Heart left ventricle (tissue), 16 donors: ENCODE measurements around the gene KCNJ5. TPM values are rescaled to one million over a fixed set of nuclear protein-coding genes. Genes with fewer than 3 reads are reported as not detected.

Experiments
- ATAC-seq, 4 donors: fragments of 200-7000 bp; cut with Tn5 transposase; one replicate each; pipeline ENCODE4 v1.9.1; 2020 to 2022; ENCODE audit warnings: moderate library complexity in 4 of 4, mild to moderate bottlenecking in 3 of 4, moderate number of reproducible peaks in 1 of 4
- DNase-seq, 5 donors: peaks; one replicate each; pipeline ENCODE4 v3.0.0-alpha.2; 2020
- H3K27ac ChIP-seq, 12 donors: fragments of 200-600 bp; sonication (generic) in 4 of 12; one replicate each; pipeline versions ENCODE4 v1.5.0 to v1.8.0; 2016 to 2022; ENCODE audit warnings: mild to moderate bottlenecking in 2 of 12
- H3K27me3 ChIP-seq, 9 donors: fragments of 200-600 bp; sonication (generic) in 2 of 9; one replicate each; pipeline versions ENCODE4 v1.5.1 to v1.8.0; 2016 to 2022; ENCODE audit warnings: mild to moderate bottlenecking in 3 of 9
- H3K36me3 ChIP-seq, 9 donors: fragments of 200-600 bp; sonication (generic) in 2 of 9; one replicate each; pipeline versions ENCODE4 v1.5.0 to v1.8.0; 2018 to 2022; ENCODE audit warnings: mild to moderate bottlenecking in 2 of 9
- H3K4me1 ChIP-seq, 12 donors: fragments of 200-600 bp; sonication (generic) in 4 of 12; one replicate each; pipeline versions ENCODE4 v1.5.0 to v1.8.0; 2016 to 2022; ENCODE audit warnings: mild to moderate bottlenecking in 3 of 12
- H3K4me3 ChIP-seq, 12 donors: fragments of 200-600 bp; sonication (generic) in 4 of 12; one replicate each; pipeline versions ENCODE4 v1.5.0 to v1.8.0; 2017 to 2022; ENCODE audit warnings: mild to moderate bottlenecking in 9 of 12, moderate library complexity in 4 of 12
- H3K9me3 ChIP-seq, 12 donors: fragments of 200-600 bp; sonication (generic) in 4 of 12; one replicate each; pipeline versions ENCODE4 v1.5.0 to v1.8.0; 2016 to 2022; ENCODE audit warnings: mild to moderate bottlenecking in 1 of 12
- POLR2A ChIP-seq, 2 donors: fragments of 450-650 bp; IDR thresholded peaks; one replicate each; pipeline ENCODE4 v1.6.1; 2017; ENCODE audit warnings: antibody characterized with exemption in 2 of 2, mild to moderate bottlenecking in 2 of 2, moderate library complexity in 2 of 2
- WGBS, 4 donors: extraction: QIAGEN DNeasy Blood & Tissue Kit in 2 of 4; methylation state at CpG; one replicate each; pipeline versions ENCODE4 v1.1.5 to v1.1.7; 2013 to 2018; 5-methylcytosine and 5-hydroxymethylcytosine counted together
- intact Hi-C, 10 donors: fragments of 100-400 bp; cut with DNase I; formaldehyde crosslinking; loops; one replicate each; pipeline versions ENCODE4 v1.11.1 to v1.14.2; 2022
- polyA plus RNA-seq, 2 donors: library from polyadenylated mRNA; stranded (reverse); fragments of 200-250 nt; gene quantifications; one replicate each; pipeline ENCODE4 v1.2.3, GENCODE V29; 2013
- total RNA-seq, 9 donors: library from RNA; depleted of rRNA in 2 of 9; stranded (reverse); fragments of >200 nt in 2 of 9; fragmentation: NEBNext Ultra II Directional in 3 of 9; extraction: Animal tissue kit (Norgen Biotek cat#: 25700) in 3 of 9; gene quantifications; one replicate each; pipeline versions ENCODE4 v1.1.0 to v1.2.4, GENCODE V29; 2016 to 2023
- TF ChIP-seq, protein P1 (sequence below), 12 donors: fragments of 200-600 bp; sonication (generic) in 4 of 12; IDR thresholded peaks; one replicate each; pipeline versions ENCODE4 v1.5.0 to v1.8.0; 2018 to 2022; ENCODE audit warnings: antibody characterized with exemption in 12 of 12, mild to moderate bottlenecking in 5 of 12
- donor health status: ischemic (EF 13 %, LVEDD 7.1; RV severe dilation, severe dysfunction).
- donor health status: healthy with polysubstance abuse.
- donor health status: DM: no; HTN: yes; CAD: no.
- donor health status: DM: no; HTN: no; CAD: no.
- donor health status: ischemic (EF 25% LVEDD 6.9; RV normal size, moderate dysfunction).
- donor health status: ischemic (EF 25% LVEDD 5.7; RV mildly dilated, moderate dysfunction).
- donor health status: healthy.
- donor health status: DM: yes; HTN: yes; CAD: no.
- donor health status: ischemic (EF 35%, LVEDD 5.7; RV mildly dilated, moderate dysfunction).
- donor health status: nonischemic (EF 11% LVEDD 7.7; RV severe dilation, severe dysfunction).
- donor health status: DM: yes; HTN: yes; CAD: no.
- donor health status: PGD.
- donor health status: ischemic (EF 29% LVEDD 5.4; RV normal size, mild dysfunction).
- donor health status: nonischemic (EF 23%, LVEDD 6.1; RV moderate dilation, normal function).

KCNJ5 gene
- total and polyA plus RNA-seq, 11 donors, result 1.4 to 29.4 (median 6.0) TPM

DNA sequence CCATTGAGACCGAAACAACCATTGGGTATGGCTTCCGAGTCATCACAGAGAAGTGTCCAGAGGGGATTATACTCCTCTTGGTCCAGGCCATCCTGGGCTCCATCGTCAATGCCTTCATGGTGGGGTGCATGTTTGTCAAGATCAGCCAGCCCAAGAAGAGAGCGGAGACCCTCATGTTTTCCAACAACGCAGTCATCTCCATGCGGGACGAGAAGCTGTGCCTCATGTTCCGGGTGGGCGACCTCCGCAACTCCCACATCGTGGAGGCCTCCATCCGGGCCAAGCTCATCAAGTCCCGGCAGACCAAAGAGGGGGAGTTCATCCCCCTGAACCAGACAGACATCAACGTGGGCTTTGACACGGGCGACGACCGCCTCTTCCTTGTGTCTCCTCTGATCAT is 20.5 kb downstream of the KCNJ5 start:
- 97 to 98% (median 97%) methylated on average over 17 to 18 of the region's 18 CpGs for WGBS, 4 donors
- TF ChIP-seq, protein P1, sequence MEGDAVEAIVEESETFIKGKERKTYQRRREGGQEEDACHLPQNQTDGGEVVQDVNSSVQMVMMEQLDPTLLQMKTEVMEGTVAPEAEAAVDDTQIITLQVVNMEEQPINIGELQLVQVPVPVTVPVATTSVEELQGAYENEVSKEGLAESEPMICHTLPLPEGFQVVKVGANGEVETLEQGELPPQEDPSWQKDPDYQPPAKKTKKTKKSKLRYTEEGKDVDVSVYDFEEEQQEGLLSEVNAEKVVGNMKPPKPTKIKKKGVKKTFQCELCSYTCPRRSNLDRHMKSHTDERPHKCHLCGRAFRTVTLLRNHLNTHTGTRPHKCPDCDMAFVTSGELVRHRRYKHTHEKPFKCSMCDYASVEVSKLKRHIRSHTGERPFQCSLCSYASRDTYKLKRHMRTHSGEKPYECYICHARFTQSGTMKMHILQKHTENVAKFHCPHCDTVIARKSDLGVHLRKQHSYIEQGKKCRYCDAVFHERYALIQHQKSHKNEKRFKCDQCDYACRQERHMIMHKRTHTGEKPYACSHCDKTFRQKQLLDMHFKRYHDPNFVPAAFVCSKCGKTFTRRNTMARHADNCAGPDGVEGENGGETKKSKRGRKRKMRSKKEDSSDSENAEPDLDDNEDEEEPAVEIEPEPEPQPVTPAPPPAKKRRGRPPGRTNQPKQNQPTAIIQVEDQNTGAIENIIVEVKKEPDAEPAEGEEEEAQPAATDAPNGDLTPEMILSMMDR (IDR thresholded peaks at IDR 0.05), result no peak
- TF ChIP-seq POLR2A (IDR thresholded peaks at IDR 0.05), result no peak
- Histone ChIP-seq H3K27ac (no peak overlapping the region), H3K27me3 (no peaks in the 10 kb centered on the region), H3K36me3 (no peaks in the 10 kb centered on the region), H3K9me3 (no peaks in the 10 kb centered on the region), H3K4me1 (peaks cover 0 to 29% (median 17%) of the 10 kb centered on the region in 12 donors), H3K4me3 (no peak overlapping the region)
- DNase-seq, result no peak
- ATAC-seq, result no peak
- intact Hi-C loops, result loop anchor here in 1 of 10 donors (2.0 kb wide), 1 partner anchor 41 kb away; no protein-coding TSS in a partner anchor

DNA sequence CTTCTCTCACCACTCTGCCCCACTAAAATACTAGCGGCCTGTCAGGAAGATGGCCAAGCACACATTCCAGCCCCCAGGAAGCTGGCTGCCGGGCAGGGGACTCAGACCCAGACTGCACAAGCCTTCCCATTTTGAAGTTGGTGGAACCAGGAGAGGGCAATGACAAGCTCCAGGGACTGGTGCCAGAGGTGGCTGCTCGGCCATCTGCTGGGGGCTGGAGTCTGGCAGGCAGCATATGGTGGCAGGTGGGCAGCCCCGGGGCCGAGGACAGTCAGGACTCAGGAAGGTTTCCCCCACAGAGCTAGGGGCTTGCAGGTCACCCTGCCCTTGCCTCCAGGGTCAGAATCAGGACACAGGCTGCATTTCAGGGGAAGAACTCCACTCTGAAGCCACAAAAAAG is 22.6 kb downstream of the KCNJ5 start:
- Histone ChIP-seq H3K4me3 (no peak overlapping the region), H3K27ac (no peak overlapping the region), H3K4me1 (peaks cover 0 to 20% (median 10%) of the 10 kb centered on the region in 12 donors), H3K36me3 (no peaks in the 10 kb centered on the region), H3K9me3 (no peaks in the 10 kb centered on the region), H3K27me3 (no peaks in the 10 kb centered on the region)
- no peak for DNase-seq
- 70 to 80% (median 75%) methylated on average over 1 to 5 of the region's 5 CpGs for WGBS, 4 donors
- TF ChIP-seq, protein P1 (IDR thresholded peaks at IDR 0.05), result no peak
- no peak for TF ChIP-seq POLR2A (IDR thresholded peaks at IDR 0.05)
- no peak for ATAC-seq
- intact Hi-C loops, result loop anchor here in 1 of 10 donors (2.0 kb wide), 1 partner anchor 39 kb away; no protein-coding TSS in a partner anchor

DNA sequence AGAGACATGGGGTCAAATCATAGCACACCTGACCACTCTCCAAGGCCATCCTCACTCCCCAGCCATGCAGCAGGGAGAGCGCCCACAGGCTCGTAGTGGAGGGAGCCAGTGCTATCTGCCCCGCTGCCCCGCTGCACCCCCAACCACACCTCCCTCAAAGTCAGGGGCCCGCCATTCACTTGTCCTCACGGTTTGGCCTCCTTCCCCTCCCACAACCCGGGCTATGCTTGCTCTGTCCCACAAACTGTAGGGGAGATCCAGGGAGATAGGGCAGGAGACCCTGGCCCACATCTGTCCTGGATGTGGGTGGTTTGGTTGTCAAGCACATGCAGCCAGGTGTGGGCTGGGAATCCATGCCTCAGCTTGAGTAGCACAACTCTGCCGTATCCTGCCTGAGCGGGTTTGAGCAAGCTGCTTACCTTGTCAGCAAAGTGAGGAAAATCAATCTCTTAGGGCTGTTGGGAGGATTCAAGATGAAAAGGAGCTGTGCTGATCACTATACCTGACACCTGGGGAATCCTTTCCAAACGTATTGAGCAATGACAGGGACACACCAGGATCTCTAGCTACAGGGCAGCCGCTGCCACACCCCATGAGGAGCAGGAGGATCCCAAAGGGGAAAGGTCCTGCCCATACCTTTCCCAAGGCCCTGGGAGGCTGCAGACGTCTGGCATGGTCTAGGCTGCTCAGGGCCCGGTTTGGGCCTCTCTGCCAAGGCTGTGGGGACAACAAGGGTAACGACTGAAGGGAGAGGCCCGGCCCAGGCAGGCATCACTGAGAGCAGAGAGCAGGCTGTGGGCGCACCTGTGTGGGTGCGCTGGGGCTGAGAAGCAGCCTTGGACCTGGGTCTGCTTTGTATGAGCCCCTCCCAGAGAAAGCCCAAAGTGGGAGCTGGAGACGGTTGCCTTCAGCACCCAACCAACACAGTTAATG is 23.3 kb downstream of the KCNJ5 start:
- ATAC-seq, result peak in 3 of 4 donors; percentile 9 to 30 (median 27)
- H3K27ac ChIP-seq, result peak overlapping the region in 4 of 12 donors; percentile 16 to 63 (median 32)
- WGBS, 4 donors, result 75 to 83% (median 81%) methylated on average over 16 to 18 of the region's 18 CpGs

More for the DNA sequence above, 23.3 kb downstream of the KCNJ5 start:
- no peak for DNase-seq
- H3K4me3 ChIP-seq, result no peak overlapping the region
- H3K36me3 ChIP-seq, result no peaks in the 10 kb centered on the region
- TF ChIP-seq POLR2A (IDR thresholded peaks at IDR 0.05), result no peak
- TF ChIP-seq, protein P1 (IDR thresholded peaks at IDR 0.05), result no peak
- H3K4me1 ChIP-seq, result peaks cover 0 to 13% (median 3%) of the 10 kb centered on the region in 12 donors
- no peaks in the 10 kb centered on the region for H3K9me3 ChIP-seq
- H3K27me3 ChIP-seq, result no peaks in the 10 kb centered on the region
- intact Hi-C loops, result loop anchor here in 1 of 10 donors (5.0 kb wide), 1 partner anchor 43 kb away; no protein-coding TSS in a partner anchor
